ENCODE measurements around the gene S100PBP. TPM values are rescaled to one million over a fixed set of nuclear protein-coding genes. Genes with fewer than 3 reads are reported as not detected.

S100PBP gene
- total RNA-seq, 4 donors from 2014 or later = 44.3 to 178 (median 58.1) TPM

- TF ChIP-seq CTCF (IDR thresholded peaks at IDR 0.05) (no peak), POLR2A (IDR thresholded peaks at IDR 0.05) (no peak)
- DNase-seq = no peak
- Histone ChIP-seq H3K9me3 (no peaks in the 10 kb centered on the region), H3K4me3 (no peak overlapping the region), H3K27me3 (no peaks in the 10 kb centered on the region), H3K4me1 (no peaks in the 10 kb centered on the region), H3K27ac (peak overlapping the region in 1 of 4 donors; percentile 11), H3K36me3 (peaks cover 0 to 71% (median 0%) of the 10 kb centered on the region in 3 donors)
These were observed 43.5 kb upstream of the S100PBP start for GRCh38 chr1:32773764-32774463.

DNA sequence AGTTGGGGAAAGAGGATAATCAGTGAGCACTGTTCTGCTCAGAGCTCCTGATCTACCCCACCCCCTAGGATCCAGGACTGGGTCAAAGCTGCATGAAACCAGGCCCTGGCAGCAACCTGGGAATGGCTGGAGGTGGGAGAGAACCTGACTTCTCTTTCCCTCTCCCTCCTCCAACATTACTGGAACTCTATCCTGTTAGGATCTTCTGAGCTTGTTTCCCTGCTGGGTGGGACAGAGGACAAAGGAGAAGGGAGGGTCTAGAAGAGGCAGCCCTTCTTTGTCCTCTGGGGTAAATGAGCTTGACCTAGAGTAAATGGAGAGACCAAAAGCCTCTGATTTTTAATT, 43.0 kb upstream of the S100PBP start:
- no peak for DNase-seq
- TF ChIP-seq POLR2A (IDR thresholded peaks at IDR 0.05) (no peak), CTCF (IDR thresholded peaks at IDR 0.05) (no peak)
- Histone ChIP-seq H3K9me3 (no peaks in the 10 kb centered on the region), H3K36me3 (peaks cover 0 to 73% (median 0%) of the 10 kb centered on the region in 3 donors), H3K27me3 (no peaks in the 10 kb centered on the region), H3K4me1 (no peaks in the 10 kb centered on the region), H3K27ac (peak overlapping the region in 1 of 4 donors; percentile 11), H3K4me3 (no peak overlapping the region)

DNA sequence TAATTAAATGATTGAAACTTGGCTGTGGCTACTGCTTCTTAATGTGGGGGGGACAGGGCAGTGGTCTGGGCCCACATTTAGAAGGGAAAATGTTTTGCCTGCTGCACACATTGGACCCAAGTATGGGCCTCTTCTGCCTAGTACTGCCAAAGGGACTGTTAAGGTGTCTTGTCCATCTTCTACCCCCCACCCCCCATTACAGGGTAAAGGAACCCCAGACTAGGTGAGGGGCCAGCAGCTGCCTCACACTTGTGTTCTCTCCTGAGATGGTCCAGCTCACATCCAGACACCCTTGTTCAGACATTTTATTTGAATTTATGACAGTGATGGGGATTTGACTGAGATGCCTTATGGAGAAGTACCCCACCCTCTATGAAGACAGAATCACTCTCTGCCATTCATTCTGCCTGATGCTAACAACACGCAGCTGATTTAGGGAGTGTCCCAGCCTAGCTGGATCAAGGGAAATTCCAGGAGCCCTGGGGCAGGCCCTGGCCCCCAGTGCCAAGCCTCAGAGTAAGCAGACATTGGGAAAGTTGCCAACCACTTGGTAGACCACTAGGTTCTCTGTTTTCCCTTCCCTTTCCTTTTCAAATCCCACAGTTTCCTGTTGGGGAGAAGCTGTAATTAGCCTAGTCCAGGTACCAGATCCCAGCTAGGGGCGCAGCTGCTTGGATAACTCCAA, 42.4 kb upstream of the S100PBP start:
- Histone ChIP-seq H3K36me3 (peaks cover 0 to 73% (median 0%) of the 10 kb centered on the region in 3 donors), H3K27me3 (no peaks in the 10 kb centered on the region), H3K4me1 (no peaks in the 10 kb centered on the region), H3K4me3 (no peak overlapping the region), H3K9me3 (no peaks in the 10 kb centered on the region), H3K27ac (peak overlapping the region in 1 of 4 donors; percentile 9)
- TF ChIP-seq CTCF (IDR thresholded peaks at IDR 0.05) = no peak
- no peak for TF ChIP-seq POLR2A (IDR thresholded peaks at IDR 0.05)
- DNase-seq = peak in 1 of 3 donors; percentile 30

GRCh38 chr1:32775640-32776337, 41.7 kb upstream of the S100PBP start:
- peak overlapping the region in 1 of 4 donors; percentile 9 for H3K27ac ChIP-seq
- TF ChIP-seq CTCF (IDR thresholded peaks at IDR 0.05) (no peak), POLR2A (IDR thresholded peaks at IDR 0.05) (no peak)
- H3K27me3 ChIP-seq = no peaks in the 10 kb centered on the region
- no peaks in the 10 kb centered on the region for H3K4me1 ChIP-seq
- DNase-seq = peak in 1 of 3 donors; percentile 40
- H3K9me3 ChIP-seq = no peaks in the 10 kb centered on the region
- H3K36me3 ChIP-seq = peaks cover 0 to 73% (median 0%) of the 10 kb centered on the region in 3 donors
- H3K4me3 ChIP-seq = no peak overlapping the region

DNA sequence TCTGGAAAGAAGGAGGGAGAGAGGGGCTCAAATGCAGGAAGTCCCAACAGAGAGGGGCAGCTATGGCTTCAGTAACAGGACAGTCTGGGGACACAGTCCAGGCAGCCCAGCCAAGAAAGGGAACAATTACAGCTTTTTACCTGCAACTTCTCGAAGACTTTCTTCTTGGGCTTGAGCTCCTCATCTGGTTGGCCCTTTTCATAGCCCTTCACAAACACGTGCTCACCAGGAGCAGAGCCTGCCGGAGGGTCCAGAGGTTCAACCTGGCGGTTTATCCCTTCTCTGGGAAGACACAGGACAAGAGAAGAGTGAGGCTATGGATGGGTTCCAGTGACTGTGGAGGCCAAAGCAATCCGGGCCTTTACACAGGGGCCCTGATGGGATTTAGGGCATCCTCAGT, 38.2 kb upstream of the S100PBP start:
- DNase-seq = peak in 1 of 3 donors; percentile 40
- Histone ChIP-seq H3K4me1 (no peaks in the 10 kb centered on the region), H3K27me3 (no peaks in the 10 kb centered on the region), H3K4me3 (no peak overlapping the region), H3K9me3 (no peaks in the 10 kb centered on the region), H3K36me3 (peaks cover 0 to 80% (median 0%) of the 10 kb centered on the region in 3 donors), H3K27ac (no peak overlapping the region)
- TF ChIP-seq CTCF (IDR thresholded peaks at IDR 0.05) = no peak
- TF ChIP-seq POLR2A (IDR thresholded peaks at IDR 0.05) = no peak

Data from Peyer's patch (tissue), 4 donors.